DMS114 treated with DMSO at 0.1 percent for 48 hours (cell line): ENCODE data around the gene LTN1.

Experiments used
- DNase-seq: peaks from one replicate; lab custom pipeline; 2025; ENCODE audit not compliant: unreplicated experiment; lab: John Stamatoyannopoulos, UW

The LTN1 gene

GRCh38 chr21:28883931-28884330 is 108.7 kb downstream of the LTN1 start:
- DNase-seq = no peak

GRCh38 chr21:28882345-28882744 is 110.3 kb downstream of the LTN1 start:
- DNase-seq = no peak
